Osteoblast (primary cell): ENCODE measurements around the gene IL17RD. TPM values are rescaled to one million over a fixed set of nuclear protein-coding genes. Genes with fewer than 3 reads are reported as not detected.
A peak's percentile ranks its signal among the peaks of the same experiment; 100 is the strongest.

Experiments
- DNase-seq: peaks from one replicate; pipeline ENCODE4 v3.0.0; 2011; ENCODE audit warnings: low spot score, mixed read lengths; ENCODE audit not compliant: insufficient read length; ENCODE audit errors: missing footprints
- H2AFZ ChIP-seq: 2 replicates; pipeline ENCODE4 v1.6.0; 2011; ENCODE audit warnings: mild to moderate bottlenecking, low read length
- H3K27ac ChIP-seq: 2 replicates; pipeline ENCODE4 v1.5.1; 2011; ENCODE audit warnings: mild to moderate bottlenecking, low read depth, low read length, moderate library complexity
- H3K27me3 ChIP-seq: 2 replicates; pipeline ENCODE4 v1.6.0; 2012; ENCODE audit warnings: mild to moderate bottlenecking, control low read depth, inconsistent platforms, low read length, moderate library complexity; ENCODE audit not compliant: insufficient read depth
- H3K36me3 ChIP-seq: 2 replicates; pipeline ENCODE4 v1.5.1; 2011; ENCODE audit warnings: mild to moderate bottlenecking, low read length, control low read depth, moderate library complexity; ENCODE audit not compliant: insufficient read depth
- H3K4me1 ChIP-seq: 2 replicates; pipeline ENCODE4 v1.5.1; 2011; ENCODE audit warnings: mild to moderate bottlenecking, low read length, control low read depth, moderate library complexity; ENCODE audit not compliant: insufficient read depth
- H3K4me2 ChIP-seq: 2 replicates; pipeline ENCODE4 v1.6.0; 2011; ENCODE audit warnings: mild to moderate bottlenecking, low read length; ENCODE audit not compliant: insufficient read depth
- H3K4me3 ChIP-seq: fragments of 200-600 bp; sonication (generic); 3 replicates; pipeline ENCODE4 v1.5.1; 2012; ENCODE audit warnings: mild to moderate bottlenecking, low read length, inconsistent platforms; ENCODE audit not compliant: insufficient read depth
- H3K79me2 ChIP-seq: 2 replicates; pipeline ENCODE4 v1.6.0; 2012; ENCODE audit warnings: mild to moderate bottlenecking, low read length, control low read depth, inconsistent platforms; ENCODE audit not compliant: insufficient read depth
- H3K9me3 ChIP-seq: 2 replicates; pipeline ENCODE4 v1.5.1; 2011; ENCODE audit warnings: low read depth, low read length, control low read depth
- H4K20me1 ChIP-seq: 2 replicates; pipeline ENCODE4 v1.6.0; 2012; ENCODE audit warnings: mild to moderate bottlenecking, low read length, control low read depth; ENCODE audit not compliant: insufficient read depth
- total RNA-seq: library from RNA; depleted of rRNA; stranded (reverse); fragments of >200 nt; gene quantifications from 2 replicates; pipeline ENCODE4 v1.2.3, GENCODE V29; 2012
- TF ChIP-seq, protein P1 (sequence below): IDR thresholded peaks from 2 replicates; pipeline ENCODE4 v1.5.1; 2011; ENCODE audit warnings: mild to moderate bottlenecking, low read depth, low read length, moderate library complexity; ENCODE audit errors: extremely low read depth

Gene IL17RD
- total RNA-seq, 1 donor, result 2.2 TPM

DNA sequence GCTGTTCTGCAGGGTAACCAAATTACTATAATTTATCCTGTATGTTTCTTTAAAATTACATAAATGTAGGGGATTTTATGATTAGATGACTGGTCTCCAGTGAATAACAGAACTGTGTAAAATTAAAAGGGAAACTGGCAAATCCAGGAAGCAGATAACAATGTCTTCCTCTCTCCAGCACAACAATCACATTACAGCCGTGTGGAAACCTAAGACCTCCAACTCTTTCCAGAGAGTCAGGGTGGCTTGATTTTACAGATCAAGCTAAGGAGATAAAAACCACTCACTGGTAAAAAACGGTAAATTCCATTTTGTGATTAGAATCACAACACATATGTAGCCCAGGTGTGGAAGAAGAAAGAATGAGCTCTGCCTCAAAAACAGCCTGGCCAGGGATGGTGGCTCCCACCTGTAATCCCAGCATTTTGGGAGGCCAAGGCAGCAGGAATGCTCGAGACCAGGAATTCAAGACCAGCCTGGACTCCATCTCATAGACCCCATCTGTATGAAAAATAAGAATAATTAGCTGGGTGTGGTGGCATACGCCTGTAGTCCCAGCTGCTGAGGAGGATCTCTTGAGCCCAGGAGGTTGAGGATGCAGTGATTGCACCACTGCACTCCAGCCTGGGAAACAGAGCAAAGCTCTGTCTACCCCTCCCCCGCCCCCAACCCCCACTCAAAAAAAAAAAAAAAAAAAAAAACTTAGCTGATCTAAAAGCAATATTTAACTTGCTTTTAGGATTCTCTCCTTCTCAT is 29.0 kb downstream of the IL17RD start:
- Histone ChIP-seq H3K9me3 (no peaks in the 10 kb centered on the region), H2AFZ (no peak overlapping the region)

DNA sequence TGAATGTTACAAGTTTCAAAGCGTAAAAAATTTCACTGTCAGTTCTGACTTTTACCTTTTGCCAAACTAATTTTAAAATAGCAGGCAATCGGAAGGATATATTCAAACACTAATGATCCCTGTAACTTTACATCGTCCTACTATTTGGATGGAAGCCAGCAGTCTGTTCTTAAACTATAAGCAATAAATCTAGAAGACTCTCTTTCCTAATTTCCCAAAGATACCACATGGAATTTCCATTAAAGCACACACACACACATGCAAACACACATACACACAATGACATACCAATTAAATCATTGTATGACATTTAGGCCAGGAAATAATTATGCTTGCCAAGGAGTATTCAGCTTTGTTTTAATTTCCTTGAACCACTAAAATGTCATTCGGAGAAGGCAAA is 32.0 kb downstream of the IL17RD start:
- no peaks in the 10 kb centered on the region for H4K20me1 ChIP-seq
- H2AFZ ChIP-seq, result no peak overlapping the region
- peaks cover 9% of the 10 kb centered on the region for H3K27me3 ChIP-seq
- H3K4me3 ChIP-seq, result no peak overlapping the region
- no peaks in the 10 kb centered on the region for H3K79me2 ChIP-seq
- DNase-seq, result no peak
- H3K9me3 ChIP-seq, result no peaks in the 10 kb centered on the region
- no peak overlapping the region for H3K4me2 ChIP-seq
- H3K36me3 ChIP-seq, result no peaks in the 10 kb centered on the region
- no peak overlapping the region for H3K27ac ChIP-seq
- H3K4me1 ChIP-seq, result no peaks in the 10 kb centered on the region
- TF ChIP-seq, protein P1, sequence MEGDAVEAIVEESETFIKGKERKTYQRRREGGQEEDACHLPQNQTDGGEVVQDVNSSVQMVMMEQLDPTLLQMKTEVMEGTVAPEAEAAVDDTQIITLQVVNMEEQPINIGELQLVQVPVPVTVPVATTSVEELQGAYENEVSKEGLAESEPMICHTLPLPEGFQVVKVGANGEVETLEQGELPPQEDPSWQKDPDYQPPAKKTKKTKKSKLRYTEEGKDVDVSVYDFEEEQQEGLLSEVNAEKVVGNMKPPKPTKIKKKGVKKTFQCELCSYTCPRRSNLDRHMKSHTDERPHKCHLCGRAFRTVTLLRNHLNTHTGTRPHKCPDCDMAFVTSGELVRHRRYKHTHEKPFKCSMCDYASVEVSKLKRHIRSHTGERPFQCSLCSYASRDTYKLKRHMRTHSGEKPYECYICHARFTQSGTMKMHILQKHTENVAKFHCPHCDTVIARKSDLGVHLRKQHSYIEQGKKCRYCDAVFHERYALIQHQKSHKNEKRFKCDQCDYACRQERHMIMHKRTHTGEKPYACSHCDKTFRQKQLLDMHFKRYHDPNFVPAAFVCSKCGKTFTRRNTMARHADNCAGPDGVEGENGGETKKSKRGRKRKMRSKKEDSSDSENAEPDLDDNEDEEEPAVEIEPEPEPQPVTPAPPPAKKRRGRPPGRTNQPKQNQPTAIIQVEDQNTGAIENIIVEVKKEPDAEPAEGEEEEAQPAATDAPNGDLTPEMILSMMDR, result no peak

More for the DNA sequence above, 29.0 kb downstream of the IL17RD start:
- Histone ChIP-seq H3K4me1 (no peaks in the 10 kb centered on the region), H3K4me3 (no peak overlapping the region), H3K79me2 (no peaks in the 10 kb centered on the region), H3K27ac (no peak overlapping the region), H3K27me3 (peaks cover 11% of the 10 kb centered on the region), H3K36me3 (no peaks in the 10 kb centered on the region), H3K4me2 (no peak overlapping the region), H4K20me1 (no peaks in the 10 kb centered on the region)
- TF ChIP-seq, protein P1, result no peak
- DNase-seq, result no peak

DNA sequence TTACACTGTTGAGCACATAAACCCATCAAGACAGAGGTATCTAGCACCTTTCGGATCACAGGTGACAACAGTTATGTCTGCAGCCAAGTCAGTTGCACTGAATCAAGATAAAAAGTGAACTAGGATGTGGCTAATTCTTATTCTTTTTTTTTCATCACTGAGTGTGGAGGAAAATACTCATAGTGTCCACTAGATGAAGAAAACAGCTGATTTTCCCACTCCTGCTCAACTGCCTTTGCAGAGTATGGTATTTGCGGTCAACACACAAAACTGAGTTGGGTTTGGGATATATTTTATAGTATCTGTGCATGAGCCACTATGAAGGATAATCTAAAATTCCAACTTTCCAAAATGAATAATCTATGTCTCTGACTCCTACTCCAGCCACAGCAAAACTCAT is 32.5 kb downstream of the IL17RD start:
- H3K4me2 ChIP-seq, result no peak overlapping the region
- TF ChIP-seq, protein P1, result peak; percentile 12
- H3K4me3 ChIP-seq, result no peak overlapping the region
- H3K4me1 ChIP-seq, result no peaks in the 10 kb centered on the region
- H3K27me3 ChIP-seq, result peaks cover 9% of the 10 kb centered on the region
- no peaks in the 10 kb centered on the region for H3K9me3 ChIP-seq
- H3K27ac ChIP-seq, result no peak overlapping the region
- no peak for DNase-seq
- no peaks in the 10 kb centered on the region for H4K20me1 ChIP-seq
- no peaks in the 10 kb centered on the region for H3K79me2 ChIP-seq
- H3K36me3 ChIP-seq, result no peaks in the 10 kb centered on the region
- H2AFZ ChIP-seq, result no peak overlapping the region

DNA sequence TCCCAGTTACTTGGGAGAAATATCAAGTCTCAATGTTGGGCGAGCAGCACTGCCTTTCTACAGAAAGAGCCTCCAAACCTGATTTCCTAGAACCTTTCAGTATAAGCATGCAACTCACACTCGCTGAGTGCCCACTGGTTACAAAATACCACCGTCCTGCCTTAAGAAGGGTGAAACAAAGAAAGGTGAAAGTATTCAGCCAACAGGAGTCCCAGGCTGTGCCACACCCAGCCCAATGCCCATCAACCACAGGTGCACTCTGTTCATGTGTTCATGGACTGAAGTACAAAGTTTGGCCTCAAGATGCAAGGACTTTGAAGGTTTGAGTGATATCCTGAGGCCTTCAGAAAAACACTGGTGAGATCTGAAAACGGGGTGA is 34.0 kb downstream of the IL17RD start:
- Histone ChIP-seq H2AFZ (no peak overlapping the region), H3K4me3 (no peak overlapping the region), H4K20me1 (no peaks in the 10 kb centered on the region), H3K4me1 (no peaks in the 10 kb centered on the region), H3K36me3 (no peaks in the 10 kb centered on the region), H3K27me3 (peaks cover 9% of the 10 kb centered on the region), H3K9me3 (no peaks in the 10 kb centered on the region), H3K27ac (no peak overlapping the region), H3K4me2 (no peak overlapping the region), H3K79me2 (no peaks in the 10 kb centered on the region)
- TF ChIP-seq, protein P1, result no peak
- DNase-seq, result no peak
